Right lobe of liver (tissue), 6 donors: ENCODE measurements around the gene JCAD. TPM values are rescaled to one million over a fixed set of nuclear protein-coding genes. Genes with fewer than 3 reads are reported as not detected.

ENCODE experiments used
- ATAC-seq, 4 donors: fragments of 200-7000 bp; cut with Tn5 transposase; one replicate each; pipeline ENCODE4 v1.9.1; 2020; ENCODE audit warnings: mild to moderate bottlenecking in 4 of 4, moderate library complexity in 4 of 4
- DNase-seq, 3 donors: peaks; one replicate each; pipeline ENCODE4 v3.0.0-alpha.2; 2020
- H3K27ac ChIP-seq, 3 donors: fragments of 200-600 bp; one replicate each; pipeline ENCODE4 v1.8.0; 2022
- H3K27me3 ChIP-seq, 2 donors: fragments of 200-600 bp; one replicate each; pipeline ENCODE4 v1.8.0; 2022
- H3K36me3 ChIP-seq, 4 donors: fragments of 200-600 bp; sonication (generic) in 1 of 4; one replicate each; pipeline versions ENCODE4 v1.5.1 to v1.8.0; 2017 to 2022; ENCODE audit warnings: control low read depth in 1 of 4
- H3K4me1 ChIP-seq, 4 donors: fragments of 200-600 bp; sonication (generic) in 1 of 4; one replicate each; pipeline versions ENCODE4 v1.5.1 to v1.8.0; 2017 to 2022; ENCODE audit warnings: control low read depth in 1 of 4
- H3K4me3 ChIP-seq, 3 donors: fragments of 200-600 bp; one replicate each; pipeline ENCODE4 v1.8.0; 2022
- H3K9me3 ChIP-seq, 4 donors: fragments of 200-600 bp; sonication (generic) in 1 of 4; one replicate each; pipeline versions ENCODE4 v1.5.1 to v1.8.0; 2017 to 2022; ENCODE audit warnings: control low read depth in 1 of 4
- POLR2A ChIP-seq: fragments of 450-650 bp; IDR thresholded peaks from one replicate; pipeline ENCODE4 v1.6.1; 2017; ENCODE audit warnings: antibody characterized with exemption, mild to moderate bottlenecking
- WGBS: methylation state at CpG from one replicate; pipeline ENCODE4 v1.1.6; 2018; ENCODE audit warnings: low coverage, low lambda C conversion rate; ENCODE audit not compliant: insufficient coverage; ENCODE audit errors: missing lambda C conversion rate; 5-methylcytosine and 5-hydroxymethylcytosine counted together
- intact Hi-C, 2 donors: fragments of 100-400 bp; cut with DNase I; formaldehyde crosslinking; loops; one replicate each; pipeline versions ENCODE4 v1.11.2 to v1.14.1; 2022
- total RNA-seq, 6 experiments: library from RNA; depleted of rRNA in 2 of 6; stranded (reverse); fragments of >200 nt in 2 of 6; fragmentation: NEBNext Ultra II Directional in 3 of 6; extraction: Animal tissue kit (Norgen Biotek cat#: 25700) in 3 of 6; gene quantifications; one replicate each; pipeline versions ENCODE4 v1.1.0 to v1.2.4, GENCODE V29; 2016 to 2023
- TF ChIP-seq, protein P1 (sequence below), 4 donors: fragments of 200-600 bp in 3 of 4; fragments of 450-650 bp in 1 of 4; IDR thresholded peaks; one replicate each; pipeline versions ENCODE4 v1.5.1 to v1.8.0; 2016 to 2022; ENCODE audit warnings: antibody characterized with exemption in 4 of 4, mild to moderate bottlenecking in 2 of 4
- donor health status: DM: no; HTN: yes; CAD: no.
- donor health status: DM: no; HTN: no; CAD: no.
- donor health status: DM: no; HTN: no; CAD: no.
- donor health status: DM: no; HTN: yes; CAD: no.
- donor health status: DM: no; HTN: yes; CAD: no.

Gene JCAD
- total RNA-seq, 6 experiments from 2014 or later: 1.4 to 3.7 (median 2.0) TPM

DNA sequence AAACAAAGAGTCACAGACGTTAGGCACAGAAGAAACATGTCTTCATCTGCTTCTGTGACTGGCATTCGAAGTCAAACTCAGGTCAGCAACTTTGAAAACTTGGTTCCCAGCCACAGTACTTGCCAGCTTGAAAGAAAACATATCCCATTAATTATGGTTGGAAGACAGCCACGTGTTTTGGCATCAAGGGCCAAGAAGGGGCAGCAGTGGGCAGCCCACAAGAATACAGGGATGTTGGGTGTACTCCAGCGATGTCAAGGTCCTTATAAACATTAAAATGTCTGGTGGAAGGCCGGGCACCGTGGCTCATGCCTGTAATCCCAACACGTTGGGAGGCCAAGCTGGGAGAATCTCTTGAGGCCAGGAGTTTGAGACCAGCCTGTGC, 29.5 kb downstream of the JCAD start:
- intact Hi-C loops: no loop called here
- ATAC-seq (no peak), DNase-seq (no peak)
- Histone ChIP-seq H3K27me3 (no peaks in the 10 kb centered on the region), H3K36me3 (no peaks in the 10 kb centered on the region), H3K27ac (no peak overlapping the region), H3K4me1 (no peaks in the 10 kb centered on the region), H3K9me3 (no peaks in the 10 kb centered on the region), H3K4me3 (no peak overlapping the region)
- WGBS: 76% methylated on average over 6 of the region's 7 CpGs
- TF ChIP-seq, protein P1, sequence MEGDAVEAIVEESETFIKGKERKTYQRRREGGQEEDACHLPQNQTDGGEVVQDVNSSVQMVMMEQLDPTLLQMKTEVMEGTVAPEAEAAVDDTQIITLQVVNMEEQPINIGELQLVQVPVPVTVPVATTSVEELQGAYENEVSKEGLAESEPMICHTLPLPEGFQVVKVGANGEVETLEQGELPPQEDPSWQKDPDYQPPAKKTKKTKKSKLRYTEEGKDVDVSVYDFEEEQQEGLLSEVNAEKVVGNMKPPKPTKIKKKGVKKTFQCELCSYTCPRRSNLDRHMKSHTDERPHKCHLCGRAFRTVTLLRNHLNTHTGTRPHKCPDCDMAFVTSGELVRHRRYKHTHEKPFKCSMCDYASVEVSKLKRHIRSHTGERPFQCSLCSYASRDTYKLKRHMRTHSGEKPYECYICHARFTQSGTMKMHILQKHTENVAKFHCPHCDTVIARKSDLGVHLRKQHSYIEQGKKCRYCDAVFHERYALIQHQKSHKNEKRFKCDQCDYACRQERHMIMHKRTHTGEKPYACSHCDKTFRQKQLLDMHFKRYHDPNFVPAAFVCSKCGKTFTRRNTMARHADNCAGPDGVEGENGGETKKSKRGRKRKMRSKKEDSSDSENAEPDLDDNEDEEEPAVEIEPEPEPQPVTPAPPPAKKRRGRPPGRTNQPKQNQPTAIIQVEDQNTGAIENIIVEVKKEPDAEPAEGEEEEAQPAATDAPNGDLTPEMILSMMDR (IDR thresholded peaks at IDR 0.05): no peak
- no peak for TF ChIP-seq POLR2A

DNA sequence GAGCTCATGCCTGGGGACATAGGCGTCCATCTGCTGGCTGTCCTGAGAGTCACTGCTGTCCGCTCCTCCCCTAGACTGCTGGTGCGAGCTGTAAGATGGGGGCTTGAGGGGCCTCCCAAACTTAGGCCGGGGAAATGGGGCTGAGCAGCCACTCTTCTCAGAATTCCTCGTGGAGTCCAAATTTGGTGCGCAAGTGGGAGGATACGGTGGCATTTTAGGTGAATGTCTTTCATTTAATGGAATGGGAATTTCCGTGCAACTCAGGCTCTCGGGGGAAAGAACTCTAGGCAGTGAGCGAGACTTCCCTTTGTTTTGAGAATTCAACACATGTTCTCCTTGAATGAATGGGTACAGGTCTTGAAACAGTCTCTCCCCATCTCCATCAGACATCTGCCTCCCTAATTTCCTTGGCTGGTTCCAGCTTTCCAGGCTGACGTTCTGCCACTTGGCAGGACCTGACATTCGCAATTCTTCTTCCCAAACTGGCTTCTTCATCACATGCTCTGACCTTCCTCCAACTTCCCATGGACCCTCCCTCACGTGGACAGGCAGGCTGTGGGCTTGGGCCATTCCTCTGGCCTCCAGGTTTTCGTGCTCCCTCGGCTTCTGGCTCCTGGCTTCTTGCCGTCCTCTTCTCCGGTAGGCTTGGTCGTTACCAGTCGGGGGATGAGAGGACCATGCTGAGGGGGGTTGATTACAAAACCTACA, 30.1 kb downstream of the JCAD start:
- DNase-seq: no peak
- TF ChIP-seq POLR2A: no peak
- TF ChIP-seq, protein P1 (IDR thresholded peaks at IDR 0.05): no peak
- no peaks in the 10 kb centered on the region for H3K4me1 ChIP-seq
- WGBS: 81% methylated on average over 12 of the region's 19 CpGs
- no peak for ATAC-seq
- intact Hi-C loops: no loop called here
- H3K36me3 ChIP-seq: no peaks in the 10 kb centered on the region
- H3K4me3 ChIP-seq: no peak overlapping the region
- no peaks in the 10 kb centered on the region for H3K27me3 ChIP-seq
- H3K27ac ChIP-seq: no peak overlapping the region
- H3K9me3 ChIP-seq: no peaks in the 10 kb centered on the region

DNA sequence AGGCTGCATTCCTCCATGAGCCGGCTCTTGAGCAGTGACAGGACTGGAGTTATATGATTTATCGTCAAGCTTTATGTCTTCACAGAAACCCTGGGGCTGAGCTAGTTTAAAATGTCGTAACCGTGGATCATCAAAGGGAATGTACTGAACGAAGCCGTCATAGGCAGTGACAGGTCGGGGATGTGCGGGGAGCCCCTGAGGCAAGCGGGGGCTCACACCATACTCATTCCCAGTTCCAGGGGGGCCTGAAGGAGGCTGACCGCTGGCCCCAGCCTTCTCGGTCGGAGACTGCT, 30.7 kb downstream of the JCAD start:
- TF ChIP-seq, protein P1 (IDR thresholded peaks at IDR 0.05): no peak
- TF ChIP-seq POLR2A: no peak
- no peaks in the 10 kb centered on the region for H3K9me3 ChIP-seq
- H3K27me3 ChIP-seq: no peaks in the 10 kb centered on the region
- H3K27ac ChIP-seq: no peak overlapping the region
- H3K4me1 ChIP-seq: no peaks in the 10 kb centered on the region
- DNase-seq (no peak), ATAC-seq (no peak)
- intact Hi-C loops: no loop called here
- no peaks in the 10 kb centered on the region for H3K36me3 ChIP-seq
- 83% methylated on average over 9 of the region's 12 CpGs for WGBS
- no peak overlapping the region for H3K4me3 ChIP-seq

GRCh38 chr10:30028006-30028737, 31.2 kb downstream of the JCAD start:
- WGBS: 61% methylated on average over 9 of the region's 18 CpGs
- TF ChIP-seq, protein P1 (IDR thresholded peaks at IDR 0.05): no peak
- no peak for TF ChIP-seq POLR2A
- Histone ChIP-seq H3K4me1 (no peaks in the 10 kb centered on the region), H3K27me3 (no peaks in the 10 kb centered on the region), H3K36me3 (no peaks in the 10 kb centered on the region), H3K9me3 (no peaks in the 10 kb centered on the region), H3K4me3 (no peak overlapping the region), H3K27ac (no peak overlapping the region)
- intact Hi-C loops: no loop called here
- DNase-seq (peak in 1 of 3 donors; percentile 33), ATAC-seq (peak; percentile 22 to 38 (median 24))
